NCI-H187 treated with DMSO at 0.1 percent for 48 hours (cell line): ENCODE data around the gene GVQW3.

Experiments
- DNase-seq: peaks from one replicate; lab custom pipeline; 2025; lab: John Stamatoyannopoulos, UW

The GVQW3 gene

GRCh38 chr11:76380977-76381719, at the start of gene GVQW3, which contains the start of gene THAP12:
Gene GVQW3 (plus strand): TSS chr11:76381323. CDS start chr11:76381829, 506 bp downstream.
Gene THAP12 (minus strand): TSS chr11:76381132. CDS start chr11:76380836, 296 bp downstream.
- peak; percentile 88 for DNase-seq

GRCh38 chr11:76334826-76335389, 46.2 kb upstream of the GVQW3 start:
- DNase-seq = no peak

- DNase-seq = no peak
Observed at GRCh38 chr11:76335842-76336241, 45.3 kb upstream of the GVQW3 start.

DNA sequence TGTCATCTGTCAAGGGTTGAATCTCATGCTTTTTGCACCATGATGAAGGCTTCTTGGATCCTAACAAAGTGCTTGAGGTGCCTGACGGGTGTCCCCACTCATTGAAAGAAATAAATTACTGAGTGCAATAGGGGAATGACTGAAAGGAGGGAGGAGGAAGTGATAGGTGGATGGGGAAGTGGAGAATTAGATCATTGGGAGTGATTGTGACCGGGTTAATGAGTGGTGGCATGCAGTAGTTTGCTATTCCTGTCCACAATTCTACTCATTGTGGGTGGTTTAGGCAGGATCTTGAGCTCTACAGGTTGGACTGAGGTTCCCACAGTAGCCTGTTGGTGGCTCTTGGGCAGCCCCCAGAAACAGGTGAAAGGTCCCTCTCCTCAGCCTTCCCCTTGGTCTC, 44.5 kb upstream of the GVQW3 start:
- DNase-seq = no peak

- DNase-seq = no peak
Observed at GRCh38 chr11:76337469-76337868, 43.7 kb upstream of the GVQW3 start.

- no peak for DNase-seq
Observed at GRCh38 chr11:76337923-76338322, 43.2 kb upstream of the GVQW3 start.

DNA sequence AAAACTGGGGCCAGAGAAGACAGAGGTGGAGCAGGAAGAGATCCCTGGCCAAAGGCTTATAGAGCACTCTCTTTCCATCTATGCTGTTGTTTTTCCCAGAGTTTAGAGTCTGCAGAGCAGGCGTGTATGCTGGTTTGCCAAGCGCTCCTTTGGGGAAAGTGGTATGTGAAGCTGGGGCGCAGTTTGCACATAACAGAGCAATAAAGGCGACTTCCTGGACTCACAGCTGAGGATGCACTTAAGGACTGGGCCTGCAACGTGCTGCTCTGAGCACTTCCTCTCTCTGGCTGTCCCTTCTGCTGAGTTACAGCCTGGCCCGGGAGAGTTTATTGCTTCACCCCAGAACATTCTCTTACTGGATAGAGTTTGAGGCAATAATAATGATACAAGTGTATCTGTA, 41.9 kb upstream of the GVQW3 start:
- no peak for DNase-seq

DNA sequence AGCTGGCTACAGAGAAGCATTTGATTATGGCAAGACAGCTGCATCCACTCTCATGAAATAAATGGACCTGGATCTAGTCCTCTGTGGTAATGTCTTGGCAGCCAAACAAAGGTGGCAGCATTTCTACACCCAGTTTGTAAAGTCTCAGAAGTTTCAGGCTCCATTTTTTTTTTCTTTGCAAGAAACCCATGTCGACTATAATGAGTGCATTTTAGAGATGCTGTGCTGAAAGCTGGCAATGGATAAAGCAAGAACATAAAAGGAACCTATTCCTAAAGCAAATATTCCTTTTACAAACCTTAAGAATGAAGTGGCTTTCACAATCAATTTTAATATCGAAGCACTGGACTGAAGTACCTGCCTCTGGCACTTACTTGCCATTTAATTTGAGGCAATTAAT, 33.7 kb upstream of the GVQW3 start:
- no peak for DNase-seq

DNA sequence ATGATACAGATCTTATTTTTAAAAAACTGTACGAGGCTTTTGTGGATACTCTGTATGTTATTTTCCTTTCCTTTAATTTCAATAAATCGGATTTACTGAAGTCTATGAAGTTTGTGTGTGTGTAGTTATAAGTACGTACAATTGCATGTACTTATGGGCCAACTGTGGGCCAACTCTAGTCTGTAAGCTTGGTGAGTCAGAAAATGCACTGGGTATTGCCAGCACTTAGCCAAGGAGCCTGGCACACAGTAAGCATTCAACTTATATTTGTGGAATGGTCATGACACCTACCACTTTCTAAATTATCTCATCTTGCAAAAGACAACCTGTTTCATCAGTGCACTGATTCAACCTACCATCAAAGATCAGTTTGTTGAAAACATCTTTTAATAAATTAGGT, 32.8 kb upstream of the GVQW3 start:
- DNase-seq = no peak

DNA sequence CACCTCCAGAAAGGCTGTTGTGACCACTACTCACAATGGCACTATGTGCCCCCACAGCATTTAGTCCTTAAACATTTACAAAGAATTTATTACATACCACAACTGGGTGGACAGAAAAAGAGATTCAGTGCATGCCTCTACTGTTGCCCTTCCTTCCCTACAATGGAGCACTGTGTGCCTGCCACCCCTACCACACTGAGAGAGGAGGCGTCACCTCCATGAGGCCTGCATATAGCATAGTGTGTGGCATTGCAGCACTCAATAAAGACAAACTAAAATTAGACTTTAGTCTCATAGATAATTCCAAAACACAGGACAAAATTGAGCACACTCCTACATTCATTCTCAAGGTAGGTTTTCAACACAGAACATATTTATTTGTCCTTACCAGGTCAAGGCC, 26.0 kb upstream of the GVQW3 start:
- DNase-seq = no peak

- DNase-seq = no peak
Observed at GRCh38 chr11:76361374-76361773, 19.7 kb upstream of the GVQW3 start.

GRCh38 chr11:76361776-76362175, 19.3 kb upstream of the GVQW3 start:
- DNase-seq = no peak

DNA sequence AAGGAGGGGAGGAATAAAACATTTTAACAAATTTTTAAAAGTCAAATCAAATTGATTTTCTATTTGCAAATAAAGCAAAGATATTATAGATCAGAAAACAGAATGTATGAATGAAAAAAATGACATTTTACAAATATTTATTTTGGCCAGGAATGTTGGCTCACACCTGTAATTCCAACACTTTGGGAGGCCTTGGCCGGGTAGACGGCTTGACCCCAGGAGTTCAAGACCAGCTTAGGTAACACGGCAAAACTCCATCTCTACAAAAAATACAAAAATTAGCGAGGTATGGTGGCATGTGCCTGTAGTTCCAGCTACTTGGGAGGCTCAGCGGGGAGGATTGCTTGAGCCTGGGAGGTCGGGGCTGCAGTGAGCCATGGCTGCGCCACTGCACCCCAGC, 18.4 kb upstream of the GVQW3 start:
- no peak for DNase-seq

DNA sequence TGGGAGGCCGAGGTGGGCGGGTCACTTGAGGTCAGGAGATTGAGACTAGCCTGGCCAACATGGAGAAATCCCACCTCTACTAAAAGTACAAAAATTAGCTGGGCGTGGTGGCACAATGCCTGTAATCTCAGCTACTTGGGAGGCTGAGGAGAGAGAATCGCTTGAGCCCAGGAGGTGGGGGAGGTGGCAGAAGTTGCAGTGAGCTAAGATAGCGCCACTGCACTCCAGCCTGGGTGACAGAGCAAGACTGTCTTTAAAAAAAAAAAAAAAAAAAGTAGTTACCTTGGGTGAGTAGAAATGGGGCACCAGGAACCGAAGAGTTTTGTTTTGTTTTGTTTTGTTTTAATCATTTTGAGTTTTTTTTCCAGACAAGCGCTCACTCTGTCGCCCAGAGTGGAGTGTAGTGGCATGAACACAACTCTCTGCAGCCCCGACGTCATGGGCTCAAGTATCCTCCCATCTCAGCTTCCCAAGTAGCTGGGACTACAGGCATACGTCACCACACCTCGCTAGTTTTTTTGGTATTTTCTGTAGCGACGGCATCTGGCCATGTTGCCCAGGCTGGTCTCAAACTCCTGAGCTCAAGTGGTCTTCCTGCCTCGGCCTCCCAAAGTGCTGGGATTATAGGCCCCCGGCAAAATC, 16.0 kb upstream of the GVQW3 start:
- DNase-seq = no peak

GRCh38 chr11:76368490-76368889, 12.6 kb upstream of the GVQW3 start:
- DNase-seq = no peak

DNA sequence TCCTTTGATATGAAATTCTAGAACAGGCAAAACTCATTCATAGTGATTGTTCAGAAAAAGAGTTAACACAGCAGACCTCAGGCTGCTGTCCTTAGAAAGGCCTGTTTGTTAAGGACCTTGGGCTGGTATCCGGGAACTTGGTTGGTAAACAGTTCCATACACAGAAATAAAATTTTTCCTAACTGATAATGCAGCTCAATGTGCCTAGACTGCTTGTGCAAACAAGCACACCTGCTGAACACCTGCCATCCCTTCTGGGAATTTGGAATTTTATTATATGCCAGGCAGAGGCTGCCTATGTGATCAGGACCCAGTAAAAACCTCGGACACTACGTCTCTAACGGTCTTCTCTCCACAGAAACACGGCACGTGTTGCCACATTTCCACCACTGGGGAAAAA, 11.7 kb upstream of the GVQW3 start:
- no peak for DNase-seq

GRCh38 chr11:76371170-76371569, 10.0 kb upstream of the GVQW3 start:
- no peak for DNase-seq

- no peak for DNase-seq
Observed at GRCh38 chr11:76376746-76377558, 4.2 kb upstream of the GVQW3 start.

DNA sequence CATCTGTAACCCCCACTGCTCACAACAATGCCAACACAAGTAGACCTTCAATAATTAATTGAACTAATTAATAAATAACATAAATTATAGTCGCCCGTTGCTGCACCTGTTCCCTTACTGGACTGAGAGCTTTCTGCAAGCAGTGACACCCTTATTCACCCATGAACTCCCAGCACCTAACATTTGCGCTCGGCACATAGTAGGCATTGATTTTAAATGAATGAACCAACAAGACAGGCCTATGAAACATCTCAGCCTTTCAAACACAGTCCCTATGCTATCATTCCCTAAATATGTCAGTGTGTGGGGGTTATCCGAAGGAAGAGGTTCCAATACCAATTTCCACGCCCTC, 1.3 kb upstream of the GVQW3 start:
- no peak for DNase-seq

- no peak for DNase-seq
Observed at GRCh38 chr11:76380159-76380976, 755 bp upstream of the GVQW3 start.

DNA sequence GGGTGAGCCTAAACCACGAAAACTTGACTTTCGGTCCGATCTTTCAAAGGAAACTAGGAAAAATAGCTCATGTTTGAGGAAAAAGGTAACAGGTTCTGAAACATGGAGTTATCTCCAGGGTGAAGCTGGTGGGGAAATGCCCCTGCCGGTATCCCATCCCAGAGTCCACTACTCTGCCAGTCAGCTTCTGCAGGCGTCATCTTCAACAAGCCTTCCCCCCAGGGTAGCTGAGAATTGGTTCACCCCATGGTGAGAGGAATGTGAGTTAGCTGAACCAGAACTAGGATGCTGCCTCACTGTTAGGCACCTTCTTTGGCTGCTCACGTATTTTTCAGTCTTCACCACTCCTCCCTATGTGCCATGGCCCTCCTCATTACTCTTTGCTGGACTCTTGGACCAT, 1.1 kb downstream of the GVQW3 start:
- no peak for DNase-seq

- no peak for DNase-seq
Observed at GRCh38 chr11:76385903-76386302, 4.8 kb downstream of the GVQW3 start.
